ENCODE results near the gene HTATIP2.
"Not testable (repeated sequence)": the region's sequence is repeated elsewhere in the genome, so short reads cannot be mapped to it uniquely, and the experiment has no call there.

HTATIP2 gene

GRCh38 chr11:20363500-20364340 is at the start of gene HTATIP2:
TSS of gene HTATIP2 (plus strand) at chr11:20363714. CDS start at chr11:20364238, 524 bp downstream.
- DNase-seq (ENCODE audit: low read depth, low spot score), result peak; percentile 49

GRCh38 chr11:20315800-20316199 is 47.7 kb upstream of the HTATIP2 start:
- no peak for DNase-seq (ENCODE audit: low read depth, low spot score)

GRCh38 chr11:20321177-20321576 is 42.3 kb upstream of the HTATIP2 start:
- DNase-seq (ENCODE audit: low read depth, low spot score), result no peak

GRCh38 chr11:20327377-20327935 is 36.1 kb upstream of the HTATIP2 start:
- DNase-seq (ENCODE audit: low read depth, low spot score), result no peak

GRCh38 chr11:20336056-20336455 is 27.5 kb upstream of the HTATIP2 start:
- DNase-seq (ENCODE audit: low read depth, low spot score), result no peak

- DNase-seq (ENCODE audit: low read depth, low spot score), result no peak
Measured at GRCh38 chr11:20337526-20338154, 25.9 kb upstream of the HTATIP2 start.

GRCh38 chr11:20342347-20343141 is 21.0 kb upstream of the HTATIP2 start:
- no peak for DNase-seq (ENCODE audit: low read depth, low spot score)

- DNase-seq (ENCODE audit: low read depth, low spot score), result no peak
Measured at GRCh38 chr11:20351136-20351535, 12.4 kb upstream of the HTATIP2 start.

GRCh38 chr11:20351751-20352262 is 11.7 kb upstream of the HTATIP2 start:
- no peak for DNase-seq (ENCODE audit: low read depth, low spot score)

- DNase-seq (ENCODE audit: low read depth, low spot score), result no peak
Measured at GRCh38 chr11:20353829-20354434, 9.6 kb upstream of the HTATIP2 start.

- DNase-seq (ENCODE audit: low read depth, low spot score), result no peak
Measured at GRCh38 chr11:20355221-20356219, 8.0 kb upstream of the HTATIP2 start.

- no peak for DNase-seq (ENCODE audit: low read depth, low spot score)
Measured at GRCh38 chr11:20357150-20357549, 6.4 kb upstream of the HTATIP2 start.

GRCh38 chr11:20360650-20361049 is 2.9 kb upstream of the HTATIP2 start:
- DNase-seq (ENCODE audit: low read depth, low spot score), result no peak

GRCh38 chr11:20362481-20362880 is 1.0 kb upstream of the HTATIP2 start:
- no peak for DNase-seq (ENCODE audit: low read depth, low spot score)

GRCh38 chr11:20363149-20363499 is 390 bp upstream of the HTATIP2 start:
- no peak for DNase-seq (ENCODE audit: low read depth, low spot score)

- no peak for DNase-seq (ENCODE audit: low read depth, low spot score)
Measured at GRCh38 chr11:20364341-20364792, 853 bp downstream of the HTATIP2 start.

GRCh38 chr11:20365465-20365864 is 2.0 kb downstream of the HTATIP2 start:
- DNase-seq (ENCODE audit: low read depth, low spot score), result not testable (repeated sequence)

GRCh38 chr11:20367313-20367948 is 3.9 kb downstream of the HTATIP2 start:
- DNase-seq (ENCODE audit: low read depth, low spot score), result peak; percentile 34

GRCh38 chr11:20368438-20368837 is 4.9 kb downstream of the HTATIP2 start:
- no peak for DNase-seq (ENCODE audit: low read depth, low spot score)
